H9 (cell line): ENCODE results near the gene PGGHG. TPM values are rescaled to one million over a fixed set of nuclear protein-coding genes. Genes with fewer than 3 reads are reported as not detected.

Experiments used
- DNase-seq: peaks from one replicate; pipeline ENCODE4 v3.0.0-alpha.2; 2017
- H2AFZ ChIP-seq: one replicate; pipeline ENCODE4 v1.6.1; 2013; ENCODE audit warnings: mild to moderate bottlenecking, low read length, control low read depth, moderate library complexity
- H2AK5ac ChIP-seq: 2 replicates; pipeline ENCODE4 v1.6.1; 2013; ENCODE audit warnings: low read length, control low read depth, mixed read lengths; ENCODE audit not compliant: insufficient read length
- H2BK120ac ChIP-seq: one replicate; pipeline ENCODE4 v1.6.1; 2013; ENCODE audit warnings: low read depth, mild to moderate bottlenecking, low read length, control low read depth, inconsistent platforms; ENCODE audit not compliant: poor library complexity, severe bottlenecking
- H2BK12ac ChIP-seq: 2 replicates; pipeline ENCODE4 v1.6.1; 2013; ENCODE audit warnings: low read length, control low read depth, mixed read lengths, low read depth; ENCODE audit not compliant: insufficient read length
- H2BK15ac ChIP-seq: 2 replicates; pipeline ENCODE4 v1.6.1; 2013; ENCODE audit warnings: low read depth, low read length, control low read depth
- H2BK20ac ChIP-seq: one replicate; pipeline ENCODE4 v1.6.1; 2013; ENCODE audit warnings: low read depth, mild to moderate bottlenecking, low read length, control low read depth, inconsistent platforms; ENCODE audit not compliant: poor library complexity, severe bottlenecking
- H2BK5ac ChIP-seq: 2 replicates; pipeline ENCODE4 v1.6.1; 2013; ENCODE audit warnings: low read length, control low read depth, mixed read lengths; ENCODE audit not compliant: insufficient read length
- H3K14ac ChIP-seq: 2 replicates; pipeline ENCODE4 v1.6.1; 2013; ENCODE audit warnings: low read length, control low read depth; ENCODE audit not compliant: insufficient read depth
- H3K18ac ChIP-seq: 2 replicates; pipeline ENCODE4 v1.6.1; 2013; ENCODE audit warnings: low read depth, mild to moderate bottlenecking, mixed read lengths, low read length, control low read depth; ENCODE audit not compliant: insufficient read length
- H3K23ac ChIP-seq: 2 replicates; pipeline ENCODE4 v1.6.1; 2013; ENCODE audit warnings: low read length, control low read depth, mixed read lengths, low read depth; ENCODE audit not compliant: insufficient read length
- H3K23me2 ChIP-seq: 2 replicates; pipeline ENCODE4 v1.6.1; 2013; ENCODE audit warnings: low read depth, mild to moderate bottlenecking, mixed read lengths, low read length, control low read depth; ENCODE audit not compliant: insufficient read length, poor library complexity, severe bottlenecking
- H3K27ac ChIP-seq: 2 replicates; pipeline ENCODE4 v1.5.1; 2013; ENCODE audit warnings: low read length, control low read depth, mixed read lengths, low read depth; ENCODE audit not compliant: insufficient read length
- H3K27me3 ChIP-seq: 2 replicates; pipeline ENCODE4 v1.6.1; 2013; ENCODE audit warnings: low read length, control low read depth, inconsistent platforms; ENCODE audit not compliant: insufficient read depth
- H3K4ac ChIP-seq: 2 replicates; pipeline ENCODE4 v1.6.1; 2013; ENCODE audit warnings: low read depth, mild to moderate bottlenecking, control low read depth, inconsistent platforms, low read length, moderate library complexity
- H3K4me1 ChIP-seq: 2 replicates; pipeline ENCODE4 v1.6.1; 2013; ENCODE audit warnings: low read length, control low read depth, inconsistent platforms; ENCODE audit not compliant: insufficient read depth
- H3K4me2 ChIP-seq: 2 replicates; pipeline ENCODE4 v1.6.1; 2013; ENCODE audit warnings: low read length, control low read depth, mixed read lengths; ENCODE audit not compliant: insufficient read length, insufficient read depth
- H3K56ac ChIP-seq: 2 replicates; pipeline ENCODE4 v1.6.1; 2013; ENCODE audit warnings: low read depth, mild to moderate bottlenecking, mixed read lengths, low read length, control low read depth; ENCODE audit not compliant: insufficient read length
- H3K79me1 ChIP-seq: 2 replicates; pipeline ENCODE4 v1.6.1; 2013; ENCODE audit warnings: low read depth, mild to moderate bottlenecking, moderate library complexity, low read length, control low read depth, inconsistent platforms; ENCODE audit not compliant: insufficient read depth, poor library complexity, severe bottlenecking
- H3K79me2 ChIP-seq: 2 replicates; pipeline ENCODE4 v1.6.1; 2013; ENCODE audit warnings: low read length, control low read depth, inconsistent platforms; ENCODE audit not compliant: insufficient read depth
- H3K9ac ChIP-seq: 2 replicates; pipeline ENCODE4 v1.6.1; 2013; ENCODE audit warnings: low read length, control low read depth, mixed read lengths; ENCODE audit not compliant: insufficient read length; ENCODE audit errors: extremely low read depth
- H3K9me3 ChIP-seq: one replicate; pipeline ENCODE4 v1.6.1; 2013; ENCODE audit warnings: low read depth, low read length, inconsistent platforms; ENCODE audit not compliant: control insufficient read depth
- H3T11ph ChIP-seq: one replicate; pipeline ENCODE4 v1.6.1; 2013; ENCODE audit warnings: mild to moderate bottlenecking, low read length, control low read depth, inconsistent platforms
- H4K20me1 ChIP-seq: one replicate; pipeline ENCODE4 v1.6.1; 2013; ENCODE audit not compliant: control insufficient read depth, insufficient read length, insufficient read depth
- H4K5ac ChIP-seq: 2 replicates; pipeline ENCODE4 v1.6.1; 2013; ENCODE audit warnings: low read depth, mild to moderate bottlenecking, mixed read lengths, low read length, control low read depth; ENCODE audit not compliant: insufficient read length
- H4K8ac ChIP-seq: replicated peaks from 2 replicates; pipeline ENCODE4 v1.6.1; 2013; ENCODE audit warnings: low read length, control low read depth, mixed read lengths, low read depth; ENCODE audit not compliant: insufficient read length
- H4K91ac ChIP-seq: 2 replicates; pipeline ENCODE4 v1.6.1; 2013; ENCODE audit warnings: low read depth, mild to moderate bottlenecking, moderate library complexity, mixed read lengths, low read length, control low read depth; ENCODE audit not compliant: insufficient read length
- H3K27ac Mint-ChIP-seq, 3 experiments: 2 replicates in 2 of 3; 3 replicates in 1 of 3; pipeline ENCODE4 v1.8.0; 2020 to 2021; ENCODE audit warnings: mixed read lengths in 3 of 3, mild to moderate bottlenecking in 1 of 3, moderate library complexity in 1 of 3
- H3K27me3 Mint-ChIP-seq: 2 replicates; pipeline ENCODE4 v1.8.0; 2021; ENCODE audit warnings: low read depth, mild to moderate bottlenecking, moderate library complexity, mixed read lengths
- H3K36me3 Mint-ChIP-seq, 3 experiments: 2 replicates in 2 of 3; 3 replicates in 1 of 3; pipeline ENCODE4 v1.8.0; 2020 to 2021; ENCODE audit warnings: low read depth in 3 of 3, mixed read lengths in 3 of 3; ENCODE audit not compliant: insufficient read depth in 1 of 3
- H3K4me1 Mint-ChIP-seq, 2 experiments: 2 replicates each; pipeline ENCODE4 v1.8.0; 2020; ENCODE audit warnings: mixed read lengths in 2 of 2
- H3K4me3 Mint-ChIP-seq, 2 experiments: 2 replicates in 1 of 2; 3 replicates in 1 of 2; pipeline ENCODE4 v1.8.0; 2020 to 2021; ENCODE audit warnings: mild to moderate bottlenecking in 2 of 2, mixed read lengths in 2 of 2, moderate library complexity in 1 of 2
- H3K9me3 Mint-ChIP-seq, 2 experiments: 2 replicates in 1 of 2; 3 replicates in 1 of 2; pipeline ENCODE4 v1.8.0; 2020; ENCODE audit warnings: mild to moderate bottlenecking in 2 of 2, mixed read lengths in 2 of 2, moderate library complexity in 1 of 2
- CTCF ChIP-seq: fragments of 200-600 bp; sonication (generic); conservative IDR thresholded peaks from 3 replicates; pipeline ENCODE4 v1.8.0; 2021; ENCODE audit warnings: antibody characterized with exemption, mild to moderate bottlenecking
- WGBS: extraction: QIAGEN DNeasy Blood & Tissue Kit; methylation state at CpG from one replicate; pipeline ENCODE4 v1.1.7; 2013; ENCODE audit warnings: missing lambda C conversion rate, low lambda C conversion rate, mixed read lengths; ENCODE audit not compliant: insufficient read length; ENCODE audit errors: extremely low coverage; 5-methylcytosine and 5-hydroxymethylcytosine counted together
- total RNA-seq: library from RNA; stranded (reverse); gene quantifications from 2 replicates; pipeline ENCODE4 v1.2.1, GENCODE V29; 2021

Gene PGGHG
- total RNA-seq, 1 experiment from 2014 or later: 58.3 TPM

GRCh38 chr11:295351-296170 lies 6.6 kb downstream of the PGGHG start:
- H2BK5ac ChIP-seq: no peak overlapping the region
- no peaks in the 10 kb centered on the region for H3K27me3 ChIP-seq
- TF ChIP-seq CTCF: no peak
- H3K4me2 ChIP-seq: no peak overlapping the region
- Mint-ChIP-seq H3K9me3 (no peaks in the 10 kb centered on the region), H3K4me1 (peaks cover 23 to 31% of the 10 kb centered on the region in 2 experiments), H3K36me3 (peaks cover 19 to 40% (median 23%) of the 10 kb centered on the region in 3 experiments), H3K4me3 (no peak overlapping the region), H3K27ac (no peak overlapping the region), H3K27me3 (no peaks in the 10 kb centered on the region)
- H3K9me3 ChIP-seq: no peaks in the 10 kb centered on the region
- H4K8ac ChIP-seq: no peak overlapping the region
- no peak overlapping the region for H2BK20ac ChIP-seq
- H3K56ac ChIP-seq: no peak overlapping the region
- H4K20me1 ChIP-seq: no peaks in the 10 kb centered on the region
- no peak overlapping the region for H3T11ph ChIP-seq
- H3K4me1 ChIP-seq: peaks cover 4% of the 10 kb centered on the region; the same call in 1 of the 2 replicates
- no peak overlapping the region for H3K9ac ChIP-seq
- H2BK12ac ChIP-seq: no peak overlapping the region
- WGBS: no CpG with 5 or more reads among the region's 26 CpGs
- no peak overlapping the region; the same call in 1 of the 2 replicates for H3K14ac ChIP-seq
- no peak overlapping the region for H4K91ac ChIP-seq
- H3K18ac ChIP-seq: no peak overlapping the region
- no peak overlapping the region for H4K5ac ChIP-seq
- no peak overlapping the region for H2BK120ac ChIP-seq
- no peaks in the 10 kb centered on the region for H3K79me2 ChIP-seq
- H3K79me1 ChIP-seq: no peaks in the 10 kb centered on the region
- no peak overlapping the region for H2AFZ ChIP-seq
- H2AK5ac ChIP-seq: no peak overlapping the region
- H3K23me2 ChIP-seq: no peaks in the 10 kb centered on the region
- no peak for DNase-seq
- H2BK15ac ChIP-seq: no peak overlapping the region
- no peak overlapping the region for H3K23ac ChIP-seq
- H3K27ac ChIP-seq: no peak overlapping the region
- no peak overlapping the region for H3K4ac ChIP-seq
